ENCODE results near the gene UFSP1. TPM values are rescaled to one million over a fixed set of nuclear protein-coding genes. Genes with fewer than 3 reads are reported as not detected.

The UFSP1 gene
- total RNA-seq, 1 experiment from 2014 or later, result 5.6 TPM

GRCh38 chr7:100899432-100899831 lies 9.9 kb upstream of the UFSP1 start:
- Histone ChIP-seq H3K79me2 (ENCODE audit: insufficient read depth, low read length) (no peaks in the 10 kb centered on the region), H3K27ac (ENCODE audit: low read depth, low read length) (no peak overlapping the region), H2AFZ (ENCODE audit: low read depth, low read length, poor library complexity, severe bottlenecking) (no peak overlapping the region), H3K36me3 (ENCODE audit: control insufficient read depth in 1 of 2, insufficient read depth in 2 of 2, low read length in 2 of 2) (no peaks in the 10 kb centered on the region), H3K27me3 (ENCODE audit: insufficient read depth, low read length) (no peaks in the 10 kb centered on the region; the same call in 1 of the 2 replicates), H3K4me2 (ENCODE audit: low read length) (no peak overlapping the region), H4K20me1 (ENCODE audit: insufficient read depth) (no peaks in the 10 kb centered on the region), H3K9me2 (ENCODE audit: insufficient read depth) (no peaks in the 10 kb centered on the region), H3K4me3 (replicated peaks in 1 of 2; ENCODE audit: low read depth in 1 of 2, low read length in 2 of 2) (no peak overlapping the region), H3K4me1 (ENCODE audit: control insufficient read depth in 1 of 2, insufficient read depth in 2 of 2, low read length in 2 of 2) (peaks cover 8 to 31% of the 10 kb centered on the region in 2 experiments), H3K9me3 (ENCODE audit: control insufficient read depth in 1 of 2, insufficient read depth in 1 of 2, low read depth in 1 of 2, low read length in 2 of 2) (no peaks in the 10 kb centered on the region), H3K9ac (ENCODE audit: low read length) (no peak overlapping the region)
- POLR2A ChIA-PET, result no interaction called here
- CTCF ChIA-PET, result no interaction called here
- intact Hi-C loops (cut with micrococcal nuclease), result loop anchor here (5.0 kb wide), 1 partner anchor 238 kb away; no protein-coding TSS in a partner anchor
- no peak for DNase-seq (ENCODE audit: low read depth, low spot score)
- BruUV-seq (replicated peaks), result no TSS peak
- TF ChIP-seq ZFX (IDR thresholded peaks at IDR 0.05) (no peak), FOSL1 (IDR thresholded peaks at IDR 0.05; ENCODE audit: low read depth) (no peak), EZH2phosphoT487 (IDR thresholded peaks at IDR 0.05; ENCODE audit: borderline replicate concordance) (no peak), SRF (IDR thresholded peaks at IDR 0.05; ENCODE audit: low read depth) (no peak), JUND (IDR thresholded peaks at IDR 0.05) (no peak), YY1 (IDR thresholded peaks at IDR 0.05; ENCODE audit: extremely low read depth, insufficient replicate concordance, low read depth, low read length) (no peak), RAD21 (IDR thresholded peaks at IDR 0.05; ENCODE audit: low read depth) (no peak), POLR2AphosphoS5 (IDR thresholded peaks at IDR 0.05; ENCODE audit: low read depth, low read length) (no peak), TCF7L2 (IDR thresholded peaks at IDR 0.05; ENCODE audit: borderline replicate concordance, extremely low read depth, insufficient read depth, insufficient read length) (no peak), EGR1 (IDR thresholded peaks at IDR 0.05; ENCODE audit: low read depth) (no peak), CBX3 (IDR thresholded peaks at IDR 0.05; ENCODE audit: low read depth) (no peak)
- TF ChIP-seq, protein P1, sequence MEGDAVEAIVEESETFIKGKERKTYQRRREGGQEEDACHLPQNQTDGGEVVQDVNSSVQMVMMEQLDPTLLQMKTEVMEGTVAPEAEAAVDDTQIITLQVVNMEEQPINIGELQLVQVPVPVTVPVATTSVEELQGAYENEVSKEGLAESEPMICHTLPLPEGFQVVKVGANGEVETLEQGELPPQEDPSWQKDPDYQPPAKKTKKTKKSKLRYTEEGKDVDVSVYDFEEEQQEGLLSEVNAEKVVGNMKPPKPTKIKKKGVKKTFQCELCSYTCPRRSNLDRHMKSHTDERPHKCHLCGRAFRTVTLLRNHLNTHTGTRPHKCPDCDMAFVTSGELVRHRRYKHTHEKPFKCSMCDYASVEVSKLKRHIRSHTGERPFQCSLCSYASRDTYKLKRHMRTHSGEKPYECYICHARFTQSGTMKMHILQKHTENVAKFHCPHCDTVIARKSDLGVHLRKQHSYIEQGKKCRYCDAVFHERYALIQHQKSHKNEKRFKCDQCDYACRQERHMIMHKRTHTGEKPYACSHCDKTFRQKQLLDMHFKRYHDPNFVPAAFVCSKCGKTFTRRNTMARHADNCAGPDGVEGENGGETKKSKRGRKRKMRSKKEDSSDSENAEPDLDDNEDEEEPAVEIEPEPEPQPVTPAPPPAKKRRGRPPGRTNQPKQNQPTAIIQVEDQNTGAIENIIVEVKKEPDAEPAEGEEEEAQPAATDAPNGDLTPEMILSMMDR (IDR thresholded peaks at IDR 0.05 in 2 of 3, conservative IDR thresholded peaks at IDR 0.05 in 1 of 3; ENCODE audit: borderline replicate concordance in 1 of 3, insufficient read depth in 1 of 3, low read depth in 2 of 3, low read length in 2 of 3), result no peak
- RAD21 ChIA-PET (ENCODE audit: low non-redundant PET in 1 of 2, low total read pairs in 2 of 2, uncharacterized antibody in 2 of 2, unreplicated experiment in 2 of 2), result no interaction called here
- ATAC-seq, result no peak
